HTERT RPE-1 (cell line): Measurements from ENCODE around the gene FAM163B.
"Not testable (repeated sequence)": the region's sequence is repeated elsewhere in the genome, so short reads cannot be mapped to it uniquely, and the experiment has no call there.

Source experiments
- in situ Hi-C: fragments of 300-500 bp; cut with MboI; formaldehyde crosslinking; loops from 4 replicates; pipeline ENCODE4 v1.14.3; 2020; ENCODE audit warnings: low sequenced_read_pairs

The FAM163B gene

DNA sequence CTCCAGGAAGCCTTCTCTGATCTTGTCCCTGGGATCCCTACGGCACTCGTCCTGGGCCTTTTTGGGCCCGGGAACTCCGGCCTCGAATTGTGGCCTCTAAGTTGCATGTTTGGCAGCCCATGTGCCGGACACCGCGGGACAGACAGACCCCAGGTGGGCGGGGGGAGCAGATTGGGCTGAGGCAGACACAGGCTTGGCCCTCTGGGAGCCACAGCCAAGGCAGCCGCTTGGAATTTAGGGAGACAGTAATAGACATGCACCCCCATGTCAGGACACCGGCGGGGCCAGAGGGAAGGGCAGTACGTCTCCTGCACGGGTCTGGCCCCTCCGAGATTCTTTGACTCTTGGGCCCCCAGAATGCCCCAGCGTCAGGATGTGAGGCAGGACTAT, 38.5 kb downstream of the FAM163B start:
- in situ Hi-C loops: no loop called here

DNA sequence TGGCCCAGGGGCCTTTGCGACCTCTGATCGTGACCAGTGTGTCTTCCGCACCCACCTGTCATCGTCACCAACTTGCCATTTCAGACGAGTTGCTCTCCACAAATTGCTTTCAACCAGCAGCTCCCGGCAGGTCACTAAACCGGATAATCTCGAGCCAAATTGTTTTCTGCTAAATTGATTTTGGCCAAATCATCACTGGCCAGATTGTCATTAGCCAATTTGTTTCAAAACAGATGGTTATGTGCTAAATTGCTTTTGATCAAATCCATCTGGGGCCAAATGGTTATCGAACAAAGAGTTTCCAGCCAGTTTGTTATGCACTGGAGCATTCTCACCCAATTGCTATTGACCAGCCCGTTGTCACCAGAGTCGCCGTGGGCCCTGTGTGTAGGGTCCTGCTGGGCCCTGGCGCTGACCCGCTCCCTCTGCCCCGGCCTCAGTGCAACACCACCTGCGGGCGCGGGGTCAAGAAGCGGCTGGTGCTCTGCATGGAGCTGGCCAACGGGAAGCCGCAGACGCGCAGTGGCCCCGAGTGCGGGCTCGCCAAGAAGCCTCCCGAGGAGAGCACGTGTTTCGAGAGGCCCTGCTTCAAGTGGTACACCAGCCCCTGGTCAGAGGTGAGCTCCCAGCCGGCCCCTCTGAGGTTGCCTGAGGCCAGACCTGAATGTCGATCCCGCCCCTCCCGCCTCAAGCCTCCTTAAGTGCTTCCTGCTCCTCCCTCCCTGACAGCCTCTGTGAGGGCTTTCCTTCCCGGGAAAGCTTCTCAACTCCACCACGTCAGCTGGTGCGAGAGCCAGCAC, 39.1 kb downstream of the FAM163B start:
- in situ Hi-C loops: no loop called here

DNA sequence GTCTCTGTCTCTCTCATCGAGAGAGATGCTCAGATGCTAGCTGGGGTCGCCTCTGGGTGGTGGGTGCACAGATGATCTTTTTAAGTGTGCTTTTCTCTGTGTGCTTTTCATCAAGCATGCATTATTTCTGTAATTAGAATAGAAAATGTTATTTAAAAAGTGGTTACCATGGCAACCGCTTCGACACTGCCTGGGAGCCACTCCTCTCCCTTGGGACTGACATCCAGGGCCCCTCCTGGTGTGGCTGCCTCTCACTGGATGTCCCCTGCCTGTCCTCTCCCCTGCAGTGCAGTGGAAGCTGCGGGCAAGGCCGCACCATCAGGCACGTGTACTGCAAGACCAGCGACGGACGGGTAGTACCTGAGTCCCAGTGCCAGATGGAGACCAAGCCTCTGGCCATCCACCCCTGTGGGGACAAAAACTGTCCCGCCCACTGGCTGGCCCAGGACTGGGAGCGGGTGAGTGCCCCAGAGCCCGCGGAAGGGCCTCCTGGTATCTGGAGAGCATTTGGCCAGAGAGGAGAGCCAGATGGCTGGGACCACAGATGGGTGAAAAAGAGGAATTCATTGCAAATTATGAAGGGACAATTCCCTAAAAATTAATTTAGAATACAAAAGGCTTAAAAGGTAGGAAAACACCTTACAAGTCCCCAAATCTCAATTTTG, 39.9 kb downstream of the FAM163B start:
- in situ Hi-C loops: no loop called here

DNA sequence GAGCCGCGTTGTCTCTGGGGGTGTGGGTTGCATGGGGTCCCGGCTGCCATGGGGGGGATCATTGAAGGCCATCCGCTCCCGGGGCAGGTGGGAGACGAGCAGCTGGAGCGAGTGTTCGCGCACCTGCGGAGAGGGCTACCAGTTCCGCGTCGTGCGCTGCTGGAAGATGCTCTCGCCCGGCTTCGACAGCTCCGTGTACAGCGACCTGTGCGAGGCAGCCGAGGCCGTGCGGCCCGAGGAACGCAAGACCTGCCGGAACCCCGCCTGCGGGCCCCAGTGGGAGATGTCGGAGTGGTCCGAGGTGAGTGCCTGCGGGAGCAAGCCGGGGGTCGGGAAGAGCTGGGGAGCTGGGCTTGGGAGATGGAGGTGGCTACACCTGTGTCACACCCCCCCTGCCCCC, 41.0 kb downstream of the FAM163B start:
- in situ Hi-C loops: no loop called here

DNA sequence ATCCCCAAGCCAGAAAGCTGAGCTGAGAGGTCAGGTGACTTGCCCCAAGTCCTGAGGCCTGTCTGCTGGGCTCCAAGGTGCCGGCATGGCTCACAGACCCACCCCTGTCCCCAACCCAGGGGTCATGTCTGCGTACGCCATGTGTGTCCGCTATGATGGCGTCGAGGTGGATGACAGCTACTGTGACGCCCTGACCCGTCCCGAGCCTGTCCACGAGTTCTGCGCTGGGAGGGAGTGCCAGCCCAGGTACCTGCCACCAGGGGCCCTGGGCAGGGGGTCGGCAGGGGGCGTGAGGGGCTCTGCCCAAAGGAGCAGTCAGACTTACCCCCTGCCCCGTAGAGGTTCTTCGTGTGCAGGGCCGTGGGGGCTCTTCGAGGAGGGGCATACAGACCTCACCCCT, 42.4 kb downstream of the FAM163B start:
- in situ Hi-C loops: no loop called here

- in situ Hi-C loops: no loop called here
These were observed 42.8 kb downstream of the FAM163B start for GRCh38 chr9:133566382-133566781.

DNA sequence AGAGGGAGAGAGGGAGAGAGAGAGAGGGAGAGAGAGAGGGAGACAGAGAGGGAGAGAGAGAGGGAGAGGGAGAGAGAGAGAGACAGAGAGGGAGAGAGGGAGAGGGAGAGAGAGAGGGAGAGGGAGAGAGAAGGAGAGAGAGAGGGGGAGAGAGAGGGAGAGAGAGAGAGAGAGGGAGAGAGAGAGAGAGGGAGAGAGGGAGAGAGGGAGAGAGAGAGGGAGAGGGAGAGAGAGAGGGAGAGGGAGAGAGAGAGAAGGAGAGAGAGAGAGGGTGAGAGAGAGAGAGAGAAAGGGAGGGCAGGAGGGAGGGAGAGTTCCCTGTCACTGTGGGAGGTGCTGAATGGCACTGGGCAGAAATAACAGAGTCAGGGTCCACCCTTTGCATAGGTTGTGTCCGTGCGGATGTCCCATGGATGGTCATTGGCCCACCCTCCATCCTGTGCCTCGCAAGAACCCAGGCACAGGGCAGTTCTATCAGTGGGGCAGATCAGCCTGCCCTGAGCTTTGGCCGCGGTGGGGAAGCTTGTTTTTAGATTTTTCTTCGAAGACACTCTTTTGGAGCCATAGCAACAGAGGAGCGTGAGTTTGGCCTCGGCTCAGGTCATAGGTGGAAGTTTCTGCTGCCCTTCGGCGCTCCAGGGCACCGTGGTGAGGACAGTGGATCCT, 44.6 kb downstream of the FAM163B start:
- in situ Hi-C loops: no loop called here

- in situ Hi-C loops: not testable (repeated sequence)
These were observed 45.4 kb downstream of the FAM163B start for GRCh38 chr9:133563814-133564213.

DNA sequence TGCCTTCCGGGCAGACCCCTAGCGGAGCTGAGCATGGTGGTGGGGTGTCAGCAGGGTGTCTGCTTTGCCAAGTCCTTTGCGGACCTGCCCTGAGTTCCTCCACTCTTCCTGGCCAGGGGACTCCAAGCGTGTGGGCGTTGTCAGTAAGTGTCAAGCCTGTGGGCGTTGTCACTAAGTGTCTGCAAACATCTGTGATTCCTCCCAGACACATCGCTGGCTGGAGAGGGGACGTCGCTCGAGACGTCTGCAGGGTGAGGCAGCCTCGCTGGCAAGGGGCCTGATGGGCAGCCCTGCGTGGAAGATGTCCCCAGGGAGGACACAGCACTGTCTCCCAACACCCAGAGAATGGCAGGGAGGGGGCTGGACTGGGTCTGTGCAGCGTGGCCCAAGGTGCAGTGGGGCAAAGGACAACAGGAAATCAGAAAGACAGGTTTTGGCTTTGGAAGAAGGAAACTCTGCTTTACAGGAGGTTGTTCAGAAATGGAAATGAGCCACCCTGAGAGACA, 45.8 kb downstream of the FAM163B start:
- in situ Hi-C loops: no loop called here

DNA sequence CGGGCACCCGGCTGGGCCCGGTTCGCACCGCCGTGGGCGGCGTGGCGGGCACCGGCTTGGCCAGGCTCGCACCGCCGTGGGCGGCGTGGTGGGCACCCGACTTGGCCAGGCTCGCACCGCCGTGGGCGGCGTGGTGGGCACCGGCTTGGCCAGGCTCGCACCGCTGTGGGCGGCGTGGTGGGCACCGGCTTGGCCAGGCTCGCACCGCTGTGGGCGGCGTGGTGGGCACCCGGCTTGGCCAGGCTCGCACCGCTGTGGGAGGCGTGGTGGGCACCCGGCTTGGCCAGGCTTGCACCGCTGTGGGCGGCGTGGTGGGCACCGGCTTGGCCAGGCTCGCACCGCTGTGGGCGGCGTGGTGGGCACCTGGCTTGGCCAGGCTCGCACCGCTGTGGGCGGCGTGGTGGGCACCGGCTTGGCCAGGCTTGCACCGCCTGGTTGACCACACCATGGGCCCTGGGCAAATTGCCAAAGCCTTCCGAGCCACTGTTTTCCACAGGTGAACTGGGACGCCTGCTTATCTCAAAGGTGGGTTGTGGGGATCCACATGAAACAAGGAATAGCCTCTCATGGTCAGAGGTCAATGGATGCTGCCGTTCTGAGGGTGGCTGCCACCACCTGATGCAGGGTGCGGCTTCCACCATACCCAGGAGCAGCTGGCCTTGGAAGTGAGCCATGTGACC, 46.4 kb downstream of the FAM163B start:
- in situ Hi-C loops: no loop called here

GRCh38 chr9:133561976-133562554, 47.1 kb downstream of the FAM163B start:
- in situ Hi-C loops: no loop called here

DNA sequence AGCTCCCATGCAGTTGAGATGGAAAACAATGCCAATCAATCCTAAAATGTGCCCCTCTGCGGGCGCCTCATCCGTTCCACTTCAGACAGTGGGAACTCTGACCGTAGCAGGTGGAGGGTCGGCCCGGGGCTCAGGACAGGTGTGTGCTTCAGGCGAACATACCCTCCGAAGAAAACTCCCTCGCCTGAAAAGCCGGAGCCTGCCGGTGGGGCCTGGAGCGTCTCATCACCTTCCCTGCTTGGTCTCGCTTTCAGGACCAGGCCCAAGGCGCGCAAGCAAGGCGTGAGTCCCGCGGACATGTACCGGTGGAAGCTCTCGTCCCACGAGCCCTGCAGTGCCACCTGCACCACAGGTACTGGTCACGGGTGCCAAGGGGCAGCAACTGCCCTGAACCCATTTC, 48.2 kb downstream of the FAM163B start:
- in situ Hi-C loops: no loop called here

DNA sequence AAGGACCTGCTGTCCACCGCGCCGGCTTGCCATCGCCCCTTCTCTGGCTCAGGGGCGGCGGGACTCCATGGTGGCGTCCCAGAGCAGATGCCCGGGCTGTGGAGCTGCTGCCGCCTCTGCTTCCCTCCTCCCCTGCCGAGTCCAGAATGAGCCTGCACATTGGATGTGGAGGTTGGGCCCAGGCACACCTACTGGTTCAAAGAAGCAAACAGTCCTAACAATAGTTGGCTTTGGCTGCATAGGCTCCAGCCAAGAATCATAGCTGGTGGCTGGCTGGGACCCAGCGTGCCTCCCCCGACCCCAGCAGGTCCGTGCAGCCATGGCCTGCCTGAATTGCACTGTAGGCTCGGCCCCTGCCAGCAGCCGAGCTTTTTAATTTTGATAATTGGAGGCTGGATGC, 48.9 kb downstream of the FAM163B start:
- in situ Hi-C loops: no loop called here

- in situ Hi-C loops: no loop called here
These were observed 50.7 kb downstream of the FAM163B start for GRCh38 chr9:133558191-133559126.

DNA sequence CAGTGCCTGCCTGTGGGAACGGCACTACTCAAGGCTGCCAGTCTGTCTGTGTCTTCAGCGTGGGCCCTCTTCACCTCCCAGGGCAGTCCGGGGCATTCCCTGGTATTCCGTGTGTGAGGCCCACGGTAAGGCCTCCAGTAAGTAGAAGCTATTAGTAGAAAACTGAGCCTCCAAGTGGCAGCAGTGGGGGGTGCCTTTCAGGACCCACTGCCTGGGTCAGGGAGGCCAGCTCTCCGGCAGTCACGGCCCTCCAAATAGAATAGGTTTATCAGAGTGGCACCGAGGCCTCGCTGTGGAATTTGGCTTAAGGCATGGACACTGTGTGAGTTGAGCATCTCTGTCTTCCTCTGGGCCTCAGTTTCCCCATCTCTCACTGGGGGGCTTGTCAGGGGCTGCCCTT, 51.6 kb downstream of the FAM163B start:
- in situ Hi-C loops: no loop called here

DNA sequence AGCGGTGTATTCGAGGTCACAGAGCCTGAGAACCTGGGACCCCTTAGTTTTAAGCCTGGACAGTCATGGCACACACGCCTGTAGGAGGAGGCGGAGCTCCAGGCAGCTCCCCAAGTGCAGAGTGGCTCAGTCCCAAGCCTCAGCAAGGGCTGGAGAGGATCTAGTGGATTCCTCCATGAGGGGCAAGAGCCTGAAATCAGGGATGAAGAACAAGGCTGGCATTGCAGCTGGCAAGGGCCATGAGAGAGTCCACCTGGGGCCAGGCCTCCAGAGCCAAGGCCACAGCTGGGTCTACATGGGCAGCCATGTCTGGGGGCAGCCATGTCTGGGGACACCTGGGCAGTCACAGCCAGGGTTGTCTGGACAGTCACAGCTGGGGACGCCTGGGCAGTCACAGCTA, 52.8 kb downstream of the FAM163B start:
- in situ Hi-C loops: no loop called here

GRCh38 chr9:133554729-133555128, 54.5 kb downstream of the FAM163B start:
- in situ Hi-C loops: no loop called here

GRCh38 chr9:133553973-133554713, 55.0 kb downstream of the FAM163B start:
- in situ Hi-C loops: no loop called here

GRCh38 chr9:133553123-133553522, 56.1 kb downstream of the FAM163B start:
- in situ Hi-C loops: no loop called here
